ENCODE measurements around the gene TNRC6C. TPM values are rescaled to one million over a fixed set of nuclear protein-coding genes. Genes with fewer than 3 reads are reported as not detected.

The TNRC6C gene
- total RNA-seq, 4 donors from 2014 or later, result 9.7 to 70.1 (median 23.2) TPM

- Histone ChIP-seq H3K4me1 (no peaks in the 10 kb centered on the region), H3K27me3 (no peaks in the 10 kb centered on the region), H3K9me3 (no peaks in the 10 kb centered on the region), H3K27ac (no peak overlapping the region), H3K4me3 (no peak overlapping the region), H3K36me3 (no peaks in the 10 kb centered on the region)
- no peak for TF ChIP-seq CTCF (IDR thresholded peaks at IDR 0.05)
- no peak for TF ChIP-seq POLR2A (IDR thresholded peaks at IDR 0.05)
- no peak for DNase-seq
These were observed 11.4 kb upstream of the TNRC6C start for GRCh38 chr17:77946900-77947645.

GRCh38 chr17:77948690-77949114 lies 9.8 kb upstream of the TNRC6C start:
- Histone ChIP-seq H3K4me1 (no peaks in the 10 kb centered on the region), H3K9me3 (no peaks in the 10 kb centered on the region), H3K36me3 (no peaks in the 10 kb centered on the region), H3K4me3 (no peak overlapping the region), H3K27ac (no peak overlapping the region), H3K27me3 (no peaks in the 10 kb centered on the region)
- no peak for DNase-seq
- TF ChIP-seq POLR2A (IDR thresholded peaks at IDR 0.05) (no peak), CTCF (IDR thresholded peaks at IDR 0.05) (no peak)

GRCh38 chr17:77951123-77951522 lies 7.4 kb upstream of the TNRC6C start:
- H3K27me3 ChIP-seq, result no peaks in the 10 kb centered on the region
- H3K27ac ChIP-seq, result no peak overlapping the region
- no peaks in the 10 kb centered on the region for H3K9me3 ChIP-seq
- no peak overlapping the region for H3K4me3 ChIP-seq
- no peaks in the 10 kb centered on the region for H3K4me1 ChIP-seq
- no peaks in the 10 kb centered on the region for H3K36me3 ChIP-seq
- TF ChIP-seq POLR2A (IDR thresholded peaks at IDR 0.05), result no peak
- TF ChIP-seq CTCF (IDR thresholded peaks at IDR 0.05), result no peak
- DNase-seq, result no peak

GRCh38 chr17:77952368-77952767 lies 6.1 kb upstream of the TNRC6C start:
- Histone ChIP-seq H3K27ac (no peak overlapping the region), H3K36me3 (no peaks in the 10 kb centered on the region), H3K4me3 (no peak overlapping the region), H3K9me3 (no peaks in the 10 kb centered on the region), H3K4me1 (no peaks in the 10 kb centered on the region), H3K27me3 (no peaks in the 10 kb centered on the region)
- DNase-seq, result no peak
- no peak for TF ChIP-seq POLR2A (IDR thresholded peaks at IDR 0.05)
- no peak for TF ChIP-seq CTCF (IDR thresholded peaks at IDR 0.05)

GRCh38 chr17:77957235-77957856 lies 1.2 kb upstream of the TNRC6C start:
- TF ChIP-seq CTCF (IDR thresholded peaks at IDR 0.05) (no peak), POLR2A (IDR thresholded peaks at IDR 0.05) (no peak)
- H3K27me3 ChIP-seq, result no peaks in the 10 kb centered on the region
- peak overlapping the region; percentile 66 to 86 (median 70) for H3K4me3 ChIP-seq
- H3K4me1 ChIP-seq, result no peaks in the 10 kb centered on the region
- no peaks in the 10 kb centered on the region for H3K9me3 ChIP-seq
- DNase-seq, result no peak
- peak overlapping the region; percentile 76 to 93 (median 80) for H3K27ac ChIP-seq
- H3K36me3 ChIP-seq, result no peaks in the 10 kb centered on the region
